HCT116 (cell line): Measurements from ENCODE around the gene SBF2. TPM values are rescaled to one million over a fixed set of nuclear protein-coding genes. Genes with fewer than 3 reads are reported as not detected.

ENCODE experiments used
- ATAC-seq: fragments of 200-7000 bp; cut with Tn5 transposase; 2 replicates; pipeline ENCODE4 v1.9.1; 2020; ENCODE audit warnings: mild to moderate bottlenecking, moderate library complexity
- BruUV-seq: library from RNA; stranded (reverse); fragments of 400-500 nt; replicated peaks from 2 replicates; lab custom pipeline; 2021; lab: Mats Ljungman, UMichigan
- CTCF ChIA-PET: fragments of 300-600 bp; sonication (Branson Sonifier 250); formaldehyde crosslinking; loops from one replicate; lab custom pipeline; 2021; ENCODE audit warnings: antibody characterized with exemption; lab: Charles Lee
- POLR2A ChIA-PET: fragments of 300-600, 350-600 bp; sonication (Branson Sonifier 250); formaldehyde crosslinking; loops from one replicate; lab custom pipeline; 2021; ENCODE audit warnings: antibody characterized with exemption; lab: Charles Lee
- RAD21 ChIA-PET, 2 experiments: fragments of 300-600 bp; sonication (Branson Sonifier 250); formaldehyde crosslinking; loops; one replicate each; lab custom pipeline; 2023; ENCODE audit warnings: low total read pairs in 2 of 2; ENCODE audit not compliant: uncharacterized antibody in 2 of 2, unreplicated experiment in 2 of 2, low non-redundant PET in 1 of 2; lab: Charles Lee
- DNase-seq: peaks from one replicate; pipeline ENCODE4 v3.0.0-alpha.2; 2010; ENCODE audit warnings: low read depth, low spot score
- H2AFZ ChIP-seq: fragments of 200-600 bp; shearing (Covaris generic), sonication (generic); 2 replicates; pipeline ENCODE4 v1.6.1; 2017; ENCODE audit warnings: low read depth, mixed run types, mixed read lengths, antibody characterized with exemption, low read length; ENCODE audit not compliant: poor library complexity, severe bottlenecking
- H3K27ac ChIP-seq: 2 replicates; pipeline ENCODE4 v1.5.1; 2012; ENCODE audit warnings: low read depth, low read length
- H3K27me3 ChIP-seq: fragments of 200-600 bp; sonication (generic); 2 replicates; pipeline ENCODE4 v1.6.1; 2016; ENCODE audit warnings: mixed run types, low read length, mixed read lengths; ENCODE audit not compliant: insufficient read depth
- H3K36me3 ChIP-seq, 2 experiments: fragments of 200-500 bp in 1 of 2; fragments of 200-600 bp in 1 of 2; sonication (Bioruptor generic) in 1 of 2; sonication (generic) in 1 of 2; 2 replicates each; pipeline versions ENCODE4 v1.5.1 to v1.6.1; 2014 to 2016; ENCODE audit warnings: low read length in 2 of 2, inconsistent platforms in 1 of 2, mixed read lengths in 1 of 2, mixed run types in 1 of 2; ENCODE audit not compliant: insufficient read depth in 2 of 2, control insufficient read depth in 1 of 2
- H3K4me1 ChIP-seq, 2 experiments: fragments of 200-600 bp in 1 of 2; sonication (generic) in 1 of 2; 2 replicates each; pipeline versions ENCODE4 v1.5.1 to v1.6.1; 2012 to 2017; ENCODE audit warnings: low read length in 2 of 2, inconsistent platforms in 1 of 2, mild to moderate bottlenecking in 1 of 2, mixed read lengths in 1 of 2, mixed run types in 1 of 2, moderate library complexity in 1 of 2; ENCODE audit not compliant: insufficient read depth in 2 of 2, control insufficient read depth in 1 of 2
- H3K4me2 ChIP-seq: fragments of 200-600 bp; sonication (generic); 2 replicates; pipeline ENCODE4 v1.6.1; 2017; ENCODE audit warnings: mixed run types, low read length, mixed read lengths
- H3K4me3 ChIP-seq, 2 experiments: fragments of 200-600 bp in 1 of 2; sonication (generic) in 1 of 2; replicated peaks in 1 of 2; 2 replicates each; pipeline ENCODE4 v1.5.1; 2011 to 2016; ENCODE audit warnings: low read length in 2 of 2, control low read depth in 1 of 2, low read depth in 1 of 2, mild to moderate bottlenecking in 1 of 2, mixed read lengths in 1 of 2, mixed run types in 1 of 2
- H3K79me2 ChIP-seq: fragments of 200-600 bp; sonication (generic); 2 replicates; pipeline ENCODE4 v1.6.1; 2017; ENCODE audit warnings: mild to moderate bottlenecking, mixed run types, low read length, moderate library complexity, mixed read lengths; ENCODE audit not compliant: insufficient read depth
- H3K9ac ChIP-seq: fragments of 200-600 bp; sonication (generic); 2 replicates; pipeline ENCODE4 v1.6.1; 2016; ENCODE audit warnings: low read length, mixed read lengths
- H3K9me2 ChIP-seq: fragments of 200-600 bp; sonication (generic), shearing (Covaris generic); 2 replicates; pipeline ENCODE4 v1.6.1; 2017; ENCODE audit warnings: mixed run types, mild to moderate bottlenecking, moderate library complexity; ENCODE audit not compliant: insufficient read depth
- H3K9me3 ChIP-seq, 2 experiments: fragments of 200-500 bp in 1 of 2; fragments of 200-600 bp in 1 of 2; sonication (Bioruptor generic) in 1 of 2; sonication (generic) in 1 of 2; 2 replicates each; pipeline ENCODE4 v1.6.1; 2014 to 2017; ENCODE audit warnings: low read length in 2 of 2, mixed read lengths in 2 of 2, inconsistent platforms in 1 of 2, low read depth in 1 of 2, mild to moderate bottlenecking in 1 of 2, mixed run types in 1 of 2, moderate library complexity in 1 of 2; ENCODE audit not compliant: control insufficient read depth in 1 of 2, insufficient read depth in 1 of 2
- H4K20me1 ChIP-seq: fragments of 200-600 bp; sonication (generic), shearing (Covaris generic); 2 replicates; pipeline ENCODE4 v1.6.1; 2017; ENCODE audit warnings: mixed run types, mild to moderate bottlenecking, moderate library complexity; ENCODE audit not compliant: insufficient read depth
- CBX3 ChIP-seq: IDR thresholded peaks from 2 replicates; pipeline ENCODE4 v1.6.1; 2012; ENCODE audit warnings: low read depth
- EGR1 ChIP-seq: IDR thresholded peaks from 2 replicates; pipeline ENCODE4 v1.6.1; 2012; ENCODE audit warnings: low read depth
- EZH2 ChIP-seq: fragments of 200-600 bp; sonication (generic); IDR thresholded peaks from 2 replicates; pipeline ENCODE4 v1.6.1; 2017; ENCODE audit warnings: antibody characterized with exemption, mixed run types
- FOSL1 ChIP-seq: IDR thresholded peaks from 2 replicates; pipeline ENCODE4 v1.6.1; 2012; ENCODE audit warnings: low read depth
- MAX ChIP-seq: IDR thresholded peaks from 2 replicates; pipeline ENCODE4 v1.6.1; 2012
- POLR2A ChIP-seq: IDR thresholded peaks from 2 replicates; pipeline ENCODE4 v1.7.0; 2011; ENCODE audit warnings: borderline replicate concordance; ENCODE audit not compliant: insufficient read depth, insufficient read length; ENCODE audit errors: extremely low read depth
- SRF ChIP-seq: IDR thresholded peaks from 2 replicates; pipeline ENCODE4 v1.6.1; 2012; ENCODE audit warnings: low read depth
- TCF7L2 ChIP-seq: IDR thresholded peaks from 2 replicates; pipeline ENCODE4 v1.7.0; 2011; ENCODE audit warnings: borderline replicate concordance, inconsistent platforms; ENCODE audit not compliant: insufficient read depth, insufficient read length; ENCODE audit errors: extremely low read depth
- YY1 ChIP-seq: IDR thresholded peaks from 2 replicates; pipeline ENCODE4 v1.6.1; 2011; ENCODE audit warnings: low read length, low read depth, moderate library complexity, mild to moderate bottlenecking; ENCODE audit not compliant: insufficient replicate concordance; ENCODE audit errors: extremely low read depth
- ZNF274 ChIP-seq: fragments of 200-500 bp; sonication (Bioruptor generic); IDR thresholded peaks from 2 replicates; pipeline ENCODE4 v1.6.1; 2014; ENCODE audit warnings: mild to moderate bottlenecking, low read depth, low read length, inconsistent platforms
- intact Hi-C: fragments of 100-400 bp; cut with micrococcal nuclease; formaldehyde crosslinking; loops from 2 replicates; pipeline ENCODE4 v1.10.0; 2022
- total RNA-seq: library from RNA; stranded (reverse); gene quantifications from one replicate; pipeline ENCODE4 v1.2.1, GENCODE V29; 2021; ENCODE audit not compliant: unreplicated experiment
- TF ChIP-seq, protein P1 (sequence below): IDR thresholded peaks from 2 replicates; pipeline ENCODE4 v1.6.1; 2012
- TF ChIP-seq, protein P2 (sequence below): IDR thresholded peaks from 2 replicates; pipeline ENCODE4 v1.6.1; 2012; ENCODE audit warnings: low read depth

Gene SBF2
- total RNA-seq, 1 experiment from 2014 or later = 35.0 TPM

GRCh38 chr11:10072142-10072541, 221.9 kb downstream of the SBF2 start (continued):
- TF ChIP-seq, protein P1, sequence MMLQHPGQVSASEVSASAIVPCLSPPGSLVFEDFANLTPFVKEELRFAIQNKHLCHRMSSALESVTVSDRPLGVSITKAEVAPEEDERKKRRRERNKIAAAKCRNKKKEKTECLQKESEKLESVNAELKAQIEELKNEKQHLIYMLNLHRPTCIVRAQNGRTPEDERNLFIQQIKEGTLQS = no peak
- TF ChIP-seq CBX3 = no peak

GRCh38 chr11:10067629-10068300, 226.3 kb downstream of the SBF2 start:
- ChIA-PET CTCF (interaction anchor here (3.5 kb wide), 1 partner anchor 9 kb away, joined by 19 read pairs; no protein-coding TSS in a partner anchor), RAD21 (no interaction called here)
- no peak for TF ChIP-seq SRF

DNA sequence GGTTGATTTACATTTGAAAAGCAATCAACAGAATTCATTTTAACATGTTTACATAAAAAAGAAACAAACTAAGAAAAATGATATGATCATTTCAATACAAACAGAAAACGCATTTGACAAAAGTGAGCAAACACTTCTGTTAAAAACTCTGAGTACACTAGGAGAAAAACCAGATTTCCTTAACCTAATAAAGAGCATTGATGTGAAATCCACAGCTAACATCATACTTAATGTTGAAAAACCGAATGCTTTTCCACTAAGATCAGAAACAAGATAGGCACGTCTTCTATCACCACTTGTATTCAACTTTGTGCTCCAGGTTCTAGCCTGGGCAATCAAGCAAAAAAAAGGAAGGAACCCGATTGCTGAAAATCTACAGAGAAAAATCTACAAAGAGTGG, 227.6 kb downstream of the SBF2 start:
- Histone ChIP-seq H3K9me2 (no peaks in the 10 kb centered on the region), H3K4me3 (no peak overlapping the region), H3K27me3 (no peaks in the 10 kb centered on the region), H3K27ac (no peak overlapping the region), H3K4me1 (peaks cover 6 to 9% of the 10 kb centered on the region in 2 experiments; a peak in 3 of 4 replicates), H2AFZ (no peak overlapping the region), H3K9me3 (no peaks in the 10 kb centered on the region), H3K4me2 (no peak overlapping the region), H4K20me1 (peaks cover 7% of the 10 kb centered on the region; the same call in 1 of the 2 replicates), H3K36me3 (no peaks in the 10 kb centered on the region), H3K9ac (no peak overlapping the region), H3K79me2 (peaks cover 5% of the 10 kb centered on the region; the same call in 1 of the 2 replicates)
- no peak for ATAC-seq
- ChIA-PET RAD21 (no interaction called here), CTCF (interaction anchor here (3.5 kb wide), 1 partner anchor 10 kb away, joined by 19 read pairs; no protein-coding TSS in a partner anchor), POLR2A (no interaction called here)
- no peak for DNase-seq
- intact Hi-C loops = no loop called here
- no TSS peak for BruUV-seq
- TF ChIP-seq EGR1 (no peak), POLR2A (no peak), EZH2 (no peak), MAX (no peak), TCF7L2 (no peak), ZNF274 (no peak), FOSL1 (no peak), YY1 (no peak)
- TF ChIP-seq, protein P1 = no peak
- TF ChIP-seq, protein P2, sequence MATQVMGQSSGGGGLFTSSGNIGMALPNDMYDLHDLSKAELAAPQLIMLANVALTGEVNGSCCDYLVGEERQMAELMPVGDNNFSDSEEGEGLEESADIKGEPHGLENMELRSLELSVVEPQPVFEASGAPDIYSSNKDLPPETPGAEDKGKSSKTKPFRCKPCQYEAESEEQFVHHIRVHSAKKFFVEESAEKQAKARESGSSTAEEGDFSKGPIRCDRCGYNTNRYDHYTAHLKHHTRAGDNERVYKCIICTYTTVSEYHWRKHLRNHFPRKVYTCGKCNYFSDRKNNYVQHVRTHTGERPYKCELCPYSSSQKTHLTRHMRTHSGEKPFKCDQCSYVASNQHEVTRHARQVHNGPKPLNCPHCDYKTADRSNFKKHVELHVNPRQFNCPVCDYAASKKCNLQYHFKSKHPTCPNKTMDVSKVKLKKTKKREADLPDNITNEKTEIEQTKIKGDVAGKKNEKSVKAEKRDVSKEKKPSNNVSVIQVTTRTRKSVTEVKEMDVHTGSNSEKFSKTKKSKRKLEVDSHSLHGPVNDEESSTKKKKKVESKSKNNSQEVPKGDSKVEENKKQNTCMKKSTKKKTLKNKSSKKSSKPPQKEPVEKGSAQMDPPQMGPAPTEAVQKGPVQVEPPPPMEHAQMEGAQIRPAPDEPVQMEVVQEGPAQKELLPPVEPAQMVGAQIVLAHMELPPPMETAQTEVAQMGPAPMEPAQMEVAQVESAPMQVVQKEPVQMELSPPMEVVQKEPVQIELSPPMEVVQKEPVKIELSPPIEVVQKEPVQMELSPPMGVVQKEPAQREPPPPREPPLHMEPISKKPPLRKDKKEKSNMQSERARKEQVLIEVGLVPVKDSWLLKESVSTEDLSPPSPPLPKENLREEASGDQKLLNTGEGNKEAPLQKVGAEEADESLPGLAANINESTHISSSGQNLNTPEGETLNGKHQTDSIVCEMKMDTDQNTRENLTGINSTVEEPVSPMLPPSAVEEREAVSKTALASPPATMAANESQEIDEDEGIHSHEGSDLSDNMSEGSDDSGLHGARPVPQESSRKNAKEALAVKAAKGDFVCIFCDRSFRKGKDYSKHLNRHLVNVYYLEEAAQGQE = no peak

More at GRCh38 chr11:10067629-10068300, 226.3 kb downstream of the SBF2 start:
- Histone ChIP-seq H3K9me3 (no peaks in the 10 kb centered on the region), H3K4me1 (peaks cover 6 to 9% of the 10 kb centered on the region in 2 experiments; a peak in 3 of 4 replicates), H3K4me2 (peak overlapping the region; percentile 7; the same call in 1 of the 2 replicates), H3K9ac (no peak overlapping the region), H3K36me3 (no peaks in the 10 kb centered on the region), H4K20me1 (peaks cover 7% of the 10 kb centered on the region; the same call in 1 of the 2 replicates), H3K27me3 (no peaks in the 10 kb centered on the region), H3K27ac (no peak overlapping the region), H3K9me2 (no peaks in the 10 kb centered on the region), H2AFZ (no peak overlapping the region), H3K79me2 (peaks cover 3% of the 10 kb centered on the region; the same call in 1 of the 2 replicates), H3K4me3 (no peak overlapping the region)
- POLR2A ChIA-PET = no interaction called here
- intact Hi-C loops = no loop called here
- no TSS peak for BruUV-seq
- no peak for ATAC-seq
- DNase-seq = no peak
